ENCODE results near the gene DLGAP1.

Gene DLGAP1

DNA sequence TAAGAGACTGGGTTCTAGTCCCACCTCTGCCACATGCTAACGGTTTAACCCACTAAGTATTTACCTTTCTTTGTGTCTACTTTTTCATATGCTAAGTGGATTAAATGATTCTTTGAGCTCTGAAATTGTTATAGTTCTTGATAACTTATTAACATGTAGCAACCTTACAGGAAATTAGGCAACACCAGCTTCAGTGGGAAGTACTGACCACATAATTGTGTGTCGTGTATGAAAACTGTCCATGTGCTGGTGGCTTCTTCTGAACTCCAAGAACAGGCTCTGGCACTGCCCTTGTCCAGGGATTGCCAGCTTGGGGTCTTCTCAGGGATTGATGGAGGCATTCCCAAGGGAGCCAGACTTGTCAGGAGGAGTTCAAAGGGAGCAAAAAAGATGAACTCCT is 577.4 kb downstream of the DLGAP1 start:
- ChIA-PET POLR2A (no interaction called here), CTCF (interaction anchor here (0.7 to 3.9 kb wide), 5 partner anchors 8 to 121 kb away, joined by 3 to 17 read pairs (median 13); no protein-coding TSS in a partner anchor)
- TF ChIP-seq SP7 (tag by site-specific recombination; IDR thresholded peaks at IDR 0.05) (no peak), ZNF549 (tag by site-specific recombination; IDR thresholded peaks at IDR 0.05) (no peak), OSR2 (tag by site-specific recombination; IDR thresholded peaks at IDR 0.05) (no peak), WT1 (tag by site-specific recombination; IDR thresholded peaks at IDR 0.05) (no peak), ZNF10 (tag by site-specific recombination; IDR thresholded peaks at IDR 0.05) (no peak), ZNF341 (tag by site-specific recombination; IDR thresholded peaks at IDR 0.05; ENCODE audit: low read depth) (no peak), ZFP41 (tag by site-specific recombination; IDR thresholded peaks at IDR 0.05; ENCODE audit: borderline replicate concordance) (no peak), ZNF585B (tag by site-specific recombination; IDR thresholded peaks at IDR 0.05) (no peak)
- TF ChIP-seq, protein P1, sequence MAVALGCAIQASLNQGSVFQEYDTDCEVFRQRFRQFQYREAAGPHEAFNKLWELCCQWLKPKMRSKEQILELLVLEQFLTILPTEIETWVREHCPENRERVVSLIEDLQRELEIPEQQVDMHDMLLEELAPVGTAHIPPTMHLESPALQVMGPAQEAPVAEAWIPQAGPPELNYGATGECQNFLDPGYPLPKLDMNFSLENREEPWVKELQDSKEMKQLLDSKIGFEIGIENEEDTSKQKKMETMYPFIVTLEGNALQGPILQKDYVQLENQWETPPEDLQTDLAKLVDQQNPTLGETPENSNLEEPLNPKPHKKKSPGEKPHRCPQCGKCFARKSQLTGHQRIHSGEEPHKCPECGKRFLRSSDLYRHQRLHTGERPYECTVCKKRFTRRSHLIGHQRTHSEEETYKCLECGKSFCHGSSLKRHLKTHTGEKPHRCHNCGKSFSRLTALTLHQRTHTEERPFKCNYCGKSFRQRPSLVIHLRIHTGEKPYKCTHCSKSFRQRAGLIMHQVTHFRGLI (tag by site-specific recombination; IDR thresholded peaks at IDR 0.05), result no peak
- TF ChIP-seq, protein P2, sequence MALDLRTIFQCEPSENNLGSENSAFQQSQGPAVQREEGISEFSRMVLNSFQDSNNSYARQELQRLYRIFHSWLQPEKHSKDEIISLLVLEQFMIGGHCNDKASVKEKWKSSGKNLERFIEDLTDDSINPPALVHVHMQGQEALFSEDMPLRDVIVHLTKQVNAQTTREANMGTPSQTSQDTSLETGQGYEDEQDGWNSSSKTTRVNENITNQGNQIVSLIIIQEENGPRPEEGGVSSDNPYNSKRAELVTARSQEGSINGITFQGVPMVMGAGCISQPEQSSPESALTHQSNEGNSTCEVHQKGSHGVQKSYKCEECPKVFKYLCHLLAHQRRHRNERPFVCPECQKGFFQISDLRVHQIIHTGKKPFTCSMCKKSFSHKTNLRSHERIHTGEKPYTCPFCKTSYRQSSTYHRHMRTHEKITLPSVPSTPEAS (tag by site-specific recombination; IDR thresholded peaks at IDR 0.05), result no peak
- H3K4me3 ChIP-seq (ENCODE audit: low read depth, low read length), result no peak overlapping the region
- peaks cover 9% of the 10 kb centered on the region for H3K4me1 ChIP-seq (ENCODE audit: control insufficient read depth, insufficient read depth, low read length)
- H3K9me3 ChIP-seq (ENCODE audit: control insufficient read depth, insufficient read depth, low read depth, low read length), result no peaks in the 10 kb centered on the region
- H3K36me3 ChIP-seq (ENCODE audit: control insufficient read depth in 2 of 2, insufficient read depth in 1 of 2, low read length in 2 of 2), result no peaks in the 10 kb centered on the region
- H3K27ac ChIP-seq (ENCODE audit: extremely low read depth, low read depth, low read length), result no peak overlapping the region

DNA sequence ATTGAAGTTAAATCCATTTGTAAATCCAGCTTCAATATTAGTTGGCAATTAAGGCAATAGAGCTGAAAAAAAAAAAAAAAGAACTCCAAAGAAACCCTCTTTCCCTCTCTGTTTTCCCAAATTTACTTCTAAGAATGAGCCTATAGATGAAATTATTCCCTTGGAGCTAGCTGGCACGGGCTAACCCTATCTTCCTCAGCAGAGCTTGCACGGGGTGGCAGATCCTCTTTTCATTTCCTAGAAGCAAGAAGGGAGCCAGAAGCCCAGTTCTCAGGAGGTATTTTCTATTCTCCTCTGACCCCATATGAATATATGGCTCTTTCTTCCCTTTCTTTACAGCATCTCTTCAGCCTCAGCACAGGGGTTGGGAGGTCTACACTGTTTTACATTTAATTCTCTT is 579.1 kb downstream of the DLGAP1 start:
- ChIA-PET CTCF (interaction anchor here (0.6 to 3.9 kb wide), 8 partner anchors 10 to 593 kb away, joined by 3 to 17 read pairs (median 5); no protein-coding TSS in a partner anchor), POLR2A (interaction anchor here (0.7 kb wide), 1 partner anchor 338 kb away, joined by 4 read pairs; no protein-coding TSS in a partner anchor)
- Histone ChIP-seq H3K36me3 (ENCODE audit: control insufficient read depth in 2 of 2, insufficient read depth in 1 of 2, low read length in 2 of 2) (no peaks in the 10 kb centered on the region), H3K4me1 (ENCODE audit: control insufficient read depth, insufficient read depth, low read length) (peaks cover 9% of the 10 kb centered on the region), H3K27ac (ENCODE audit: extremely low read depth, low read depth, low read length) (no peak overlapping the region), H3K4me3 (ENCODE audit: low read depth, low read length) (no peak overlapping the region), H3K9me3 (ENCODE audit: control insufficient read depth, insufficient read depth, low read depth, low read length) (no peaks in the 10 kb centered on the region)
- TF ChIP-seq ZNF132 (tag by site-specific recombination; IDR thresholded peaks at IDR 0.05; ENCODE audit: borderline replicate concordance) (no peak), ZNF561 (tag by site-specific recombination; IDR thresholded peaks at IDR 0.05; ENCODE audit: borderline replicate concordance) (no peak), GFI1B (tag by site-specific recombination; IDR thresholded peaks at IDR 0.05) (no peak), TRIM28 (IDR thresholded peaks at IDR 0.05; ENCODE audit: borderline replicate concordance, low read length) (no peak), KLF8 (tag by site-specific recombination; IDR thresholded peaks at IDR 0.05) (no peak), PRDM1 (tag by site-specific recombination; IDR thresholded peaks at IDR 0.05) (no peak), ZNF223 (tag by site-specific recombination; IDR thresholded peaks at IDR 0.05) (no peak), ZBTB7A (tag by site-specific recombination; IDR thresholded peaks at IDR 0.05; ENCODE audit: low read depth) (no peak), ZNF394 (tag by site-specific recombination; IDR thresholded peaks at IDR 0.05; ENCODE audit: borderline replicate concordance) (no peak), ZNF133 (tag by site-specific recombination; IDR thresholded peaks at IDR 0.05) (no peak), ZNF544 (tag by site-specific recombination; IDR thresholded peaks at IDR 0.05) (no peak), SCRT1 (tag by site-specific recombination; IDR thresholded peaks at IDR 0.05; ENCODE audit: borderline replicate concordance) (no peak), ZNF776 (tag by site-specific recombination; IDR thresholded peaks at IDR 0.05; ENCODE audit: borderline replicate concordance) (no peak), KLF10 (tag by site-specific recombination; IDR thresholded peaks at IDR 0.05) (no peak), ZNF777 (tag by site-specific recombination; IDR thresholded peaks at IDR 0.05; ENCODE audit: borderline replicate concordance) (no peak), SP7 (tag by site-specific recombination; IDR thresholded peaks at IDR 0.05) (no peak), ZNF837 (tag by site-specific recombination; IDR thresholded peaks at IDR 0.05) (no peak), KLF9 (tag by site-specific recombination; IDR thresholded peaks at IDR 0.05; ENCODE audit: low read depth) (no peak)
